RWPE2 (cell line): ENCODE results near the gene SLC8B1.

Experiments used
- ATAC-seq: fragments of 200-7000 bp; cut with Tn5 transposase; 3 replicates; pipeline ENCODE4 v1.9.1; 2021; ENCODE audit warnings: low read depth
- DNase-seq: peaks from one replicate; pipeline ENCODE4 v3.0.0-alpha.2; 2020; ENCODE audit warnings: low spot score
- H3K27ac ChIP-seq: fragments of 450-650 bp; 2 replicates; pipeline ENCODE4 v1.5.1; 2017; ENCODE audit warnings: mild to moderate bottlenecking; ENCODE audit not compliant: poor library complexity, severe bottlenecking
- H3K27me3 ChIP-seq: fragments of 250-450 bp; sonication (Bioruptor Pico); 2 replicates; pipeline ENCODE4 v1.5.1; 2021; ENCODE audit warnings: mild to moderate bottlenecking, moderate library complexity; ENCODE audit not compliant: insufficient read depth, poor library complexity, severe bottlenecking
- H3K36me3 ChIP-seq: fragments of 250-450 bp; sonication (Bioruptor Pico); 2 replicates; pipeline ENCODE4 v1.5.1; 2020; ENCODE audit warnings: low read depth, mild to moderate bottlenecking, moderate library complexity
- H3K4me1 ChIP-seq: fragments of 250-450 bp; sonication (Bioruptor Pico); 2 replicates; pipeline ENCODE4 v1.5.1; 2021; ENCODE audit warnings: mild to moderate bottlenecking, moderate library complexity; ENCODE audit not compliant: insufficient read depth, poor library complexity, severe bottlenecking
- H3K4me3 ChIP-seq: fragments of 250-450 bp; sonication (Bioruptor Pico); 2 replicates; pipeline ENCODE4 v1.5.1; 2021; ENCODE audit warnings: mild to moderate bottlenecking, moderate library complexity; ENCODE audit not compliant: severe bottlenecking
- H3K9me3 ChIP-seq: fragments of 250-450 bp; sonication (Bioruptor Pico); 2 replicates; pipeline ENCODE4 v1.5.1; 2021; ENCODE audit warnings: mild to moderate bottlenecking, moderate library complexity; ENCODE audit not compliant: severe bottlenecking
- TF ChIP-seq, protein P1 (sequence below): fragments of 450-650 bp; IDR thresholded peaks from one replicate; pipeline ENCODE4 v1.5.1; 2017; ENCODE audit warnings: mild to moderate bottlenecking, moderate library complexity; ENCODE audit not compliant: poor library complexity, severe bottlenecking

Gene SLC8B1

DNA sequence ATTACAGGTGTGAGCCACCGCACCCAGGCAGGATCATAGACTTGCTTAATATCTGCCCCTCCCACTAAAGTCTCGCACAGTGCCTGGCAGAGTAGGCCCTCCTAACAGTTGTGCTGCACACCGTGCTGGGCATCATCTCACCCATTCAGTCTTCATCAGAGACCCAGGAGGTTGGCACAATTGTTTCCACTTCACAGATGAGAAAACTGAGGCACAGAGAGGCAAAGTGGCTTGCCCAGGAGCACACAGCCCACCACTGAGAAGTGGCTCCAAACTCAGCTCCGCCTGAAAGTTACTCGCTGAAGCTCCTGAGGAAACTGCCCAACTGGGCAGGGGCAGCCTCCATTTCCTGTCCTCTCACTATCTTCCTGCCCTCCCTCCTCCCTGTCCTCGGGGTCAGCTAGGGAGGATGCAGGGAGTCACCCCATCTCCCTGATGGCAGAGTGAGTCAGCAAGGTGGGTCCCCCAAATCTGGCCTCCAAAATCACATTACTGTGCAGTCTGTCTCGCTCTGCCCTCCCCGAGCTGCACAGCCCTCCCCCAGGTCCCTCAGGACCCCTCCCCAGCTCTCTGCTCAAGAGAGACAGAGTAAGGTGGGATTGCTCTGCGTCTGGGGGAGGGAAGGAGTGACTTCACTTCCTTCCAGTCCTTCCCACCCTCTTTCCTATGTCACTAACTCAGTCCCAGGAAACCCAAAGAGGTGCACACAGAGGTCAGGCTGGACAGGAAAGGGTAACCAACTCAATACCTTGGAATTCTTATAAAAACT, 5.7 kb downstream of the SLC8B1 start:
- H3K36me3 ChIP-seq, result peaks cover 33% of the 10 kb centered on the region
- DNase-seq (no peak), ATAC-seq (no peak)
- peaks cover 6% of the 10 kb centered on the region for H3K4me1 ChIP-seq
- no peaks in the 10 kb centered on the region for H3K27me3 ChIP-seq
- TF ChIP-seq, protein P1, sequence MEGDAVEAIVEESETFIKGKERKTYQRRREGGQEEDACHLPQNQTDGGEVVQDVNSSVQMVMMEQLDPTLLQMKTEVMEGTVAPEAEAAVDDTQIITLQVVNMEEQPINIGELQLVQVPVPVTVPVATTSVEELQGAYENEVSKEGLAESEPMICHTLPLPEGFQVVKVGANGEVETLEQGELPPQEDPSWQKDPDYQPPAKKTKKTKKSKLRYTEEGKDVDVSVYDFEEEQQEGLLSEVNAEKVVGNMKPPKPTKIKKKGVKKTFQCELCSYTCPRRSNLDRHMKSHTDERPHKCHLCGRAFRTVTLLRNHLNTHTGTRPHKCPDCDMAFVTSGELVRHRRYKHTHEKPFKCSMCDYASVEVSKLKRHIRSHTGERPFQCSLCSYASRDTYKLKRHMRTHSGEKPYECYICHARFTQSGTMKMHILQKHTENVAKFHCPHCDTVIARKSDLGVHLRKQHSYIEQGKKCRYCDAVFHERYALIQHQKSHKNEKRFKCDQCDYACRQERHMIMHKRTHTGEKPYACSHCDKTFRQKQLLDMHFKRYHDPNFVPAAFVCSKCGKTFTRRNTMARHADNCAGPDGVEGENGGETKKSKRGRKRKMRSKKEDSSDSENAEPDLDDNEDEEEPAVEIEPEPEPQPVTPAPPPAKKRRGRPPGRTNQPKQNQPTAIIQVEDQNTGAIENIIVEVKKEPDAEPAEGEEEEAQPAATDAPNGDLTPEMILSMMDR, result no peak
- no peak overlapping the region for H3K4me3 ChIP-seq
- no peaks in the 10 kb centered on the region for H3K9me3 ChIP-seq
- no peak overlapping the region for H3K27ac ChIP-seq

DNA sequence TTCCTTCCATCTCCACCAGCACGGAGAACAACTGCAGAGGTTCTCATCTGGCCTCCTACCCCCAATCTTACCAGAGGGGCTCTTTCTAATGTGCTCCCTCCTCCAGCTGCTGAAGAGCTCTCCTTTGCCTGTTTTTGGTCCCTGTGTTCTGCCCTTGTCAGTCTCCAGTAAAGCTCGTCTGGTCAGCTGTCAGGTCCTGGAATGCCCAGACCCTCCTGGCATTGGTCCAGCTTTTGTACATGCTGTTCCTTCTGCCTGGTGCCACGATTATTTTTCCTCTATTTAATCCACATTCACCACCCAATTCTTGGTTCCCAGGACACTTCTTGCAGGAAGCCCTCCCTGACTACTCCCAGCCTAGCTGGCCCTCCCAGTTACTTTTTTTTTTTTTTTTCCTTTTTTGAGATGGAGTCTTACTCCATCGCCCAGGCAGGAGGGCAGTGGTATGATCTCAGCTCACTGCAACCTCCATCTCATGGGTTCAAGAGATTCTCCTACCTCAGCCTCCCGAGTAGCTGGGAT, 6.5 kb downstream of the SLC8B1 start:
- no peak for DNase-seq

DNA sequence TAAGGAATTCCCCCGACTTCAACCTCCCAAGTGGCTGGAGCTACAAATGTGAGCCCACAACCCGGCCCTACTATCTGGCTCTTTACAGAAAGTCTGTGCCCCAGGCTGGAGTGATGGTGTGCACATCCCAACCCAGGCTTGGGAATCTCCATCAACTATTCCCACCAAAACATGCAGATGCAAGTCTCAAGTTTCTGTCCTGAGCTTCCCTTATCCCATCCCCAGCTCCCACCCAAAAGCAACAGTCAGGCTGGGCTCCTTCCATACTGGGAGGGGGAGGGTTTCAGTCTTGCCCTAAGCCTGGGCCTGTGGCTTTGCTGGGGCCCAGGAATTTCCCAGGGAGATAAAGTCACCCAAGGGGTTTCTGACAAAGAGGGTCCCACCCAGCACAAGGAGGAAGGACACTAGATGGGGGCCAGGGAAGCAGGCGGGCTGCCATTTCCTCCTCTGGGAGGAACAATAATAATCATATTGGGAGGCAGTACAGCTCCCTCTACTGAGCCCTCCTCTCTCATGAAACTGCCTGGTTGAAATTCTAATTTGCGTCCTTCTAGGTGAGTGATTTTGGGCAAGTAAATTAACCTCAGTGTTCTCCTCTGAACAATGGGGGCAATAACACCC, 8.0 kb downstream of the SLC8B1 start:
- Histone ChIP-seq H3K4me1 (no peaks in the 10 kb centered on the region), H3K9me3 (no peaks in the 10 kb centered on the region), H3K4me3 (no peak overlapping the region), H3K27me3 (no peaks in the 10 kb centered on the region), H3K36me3 (peaks cover 29% of the 10 kb centered on the region), H3K27ac (no peak overlapping the region)
- TF ChIP-seq, protein P1, result no peak
- DNase-seq, result no peak
- no peak for ATAC-seq

More for the DNA sequence above, 6.5 kb downstream of the SLC8B1 start:
- Histone ChIP-seq H3K4me1 (peaks cover under 1% of the 10 kb centered on the region), H3K9me3 (no peaks in the 10 kb centered on the region), H3K36me3 (peaks cover 33% of the 10 kb centered on the region), H3K4me3 (no peak overlapping the region), H3K27ac (no peak overlapping the region), H3K27me3 (no peaks in the 10 kb centered on the region)
- TF ChIP-seq, protein P1, result no peak
- no peak for ATAC-seq

DNA sequence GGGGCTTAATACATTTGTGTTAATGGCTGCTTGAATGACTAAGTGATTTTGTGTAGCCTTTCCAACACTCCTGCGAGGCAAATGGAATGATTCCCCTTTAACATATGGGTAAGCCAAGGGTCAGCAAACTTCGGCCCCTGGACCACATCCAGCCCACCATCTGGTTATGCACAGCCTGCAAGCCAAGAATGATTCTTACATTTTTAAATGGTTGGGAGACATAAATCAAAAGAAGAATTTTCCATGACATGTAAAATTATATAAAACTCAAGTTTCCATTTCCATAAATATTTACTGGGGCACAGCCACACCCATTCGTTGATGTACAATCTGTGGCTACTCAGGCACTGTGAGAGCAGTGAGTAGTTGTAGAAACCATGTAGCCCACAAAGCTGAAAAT, 9.0 kb downstream of the SLC8B1 start:
- ATAC-seq (no peak), DNase-seq (no peak)
- H3K4me3 ChIP-seq, result no peak overlapping the region
- peaks cover 29% of the 10 kb centered on the region for H3K36me3 ChIP-seq
- no peaks in the 10 kb centered on the region for H3K9me3 ChIP-seq
- TF ChIP-seq, protein P1, result no peak
- H3K27ac ChIP-seq, result no peak overlapping the region
- H3K4me1 ChIP-seq, result no peaks in the 10 kb centered on the region
- no peaks in the 10 kb centered on the region for H3K27me3 ChIP-seq
